Measurements from ENCODE around the gene NHERF1.

NHERF1 gene

GRCh38 chr17:74796211-74796610 lies 47.8 kb downstream of the NHERF1 start:
- no peak for TF ChIP-seq TAF1 (IDR thresholded peaks at IDR 0.05; ENCODE audit: borderline replicate concordance, low read depth, low read length)
- no peak for TF ChIP-seq POLR2AphosphoS5 (IDR thresholded peaks at IDR 0.05; ENCODE audit: low read depth, low read length)
- no peak for TF ChIP-seq POLR2A (IDR thresholded peaks at IDR 0.05; ENCODE audit: low read depth, low read length)
- DNase-seq (ENCODE audit: insufficient read length) (no peak), FAIRE-seq (no peak)

- no peak for TF ChIP-seq POLR2AphosphoS5 (IDR thresholded peaks at IDR 0.05; ENCODE audit: low read depth, low read length)
- FAIRE-seq (no peak), DNase-seq (ENCODE audit: insufficient read length) (no peak)
These were observed 48.4 kb downstream of the NHERF1 start for GRCh38 chr17:74796866-74797265.

GRCh38 chr17:74797824-74798223 lies 49.4 kb downstream of the NHERF1 start:
- TF ChIP-seq TAF1 (IDR thresholded peaks at IDR 0.05; ENCODE audit: borderline replicate concordance, low read depth, low read length), result no peak
- no peak for TF ChIP-seq POLR2A (IDR thresholded peaks at IDR 0.05; ENCODE audit: low read depth, low read length)
- no peak for TF ChIP-seq POLR2AphosphoS5 (IDR thresholded peaks at IDR 0.05; ENCODE audit: low read depth, low read length)
- FAIRE-seq, result no peak
- DNase-seq (ENCODE audit: insufficient read length), result no peak

GRCh38 chr17:74798239-74798707 lies 49.8 kb downstream of the NHERF1 start:
- no peak for TF ChIP-seq TAF1 (IDR thresholded peaks at IDR 0.05; ENCODE audit: borderline replicate concordance, low read depth, low read length)
- TF ChIP-seq POLR2AphosphoS5 (IDR thresholded peaks at IDR 0.05; ENCODE audit: low read depth, low read length), result no peak
- TF ChIP-seq POLR2A (IDR thresholded peaks at IDR 0.05; ENCODE audit: low read depth, low read length), result no peak
- DNase-seq (ENCODE audit: insufficient read length), result no peak

GRCh38 chr17:74799097-74799496 lies 50.7 kb downstream of the NHERF1 start:
- TF ChIP-seq POLR2A (IDR thresholded peaks at IDR 0.05; ENCODE audit: low read depth, low read length) (no peak), TAF1 (IDR thresholded peaks at IDR 0.05; ENCODE audit: borderline replicate concordance, low read depth, low read length) (no peak), POLR2AphosphoS5 (IDR thresholded peaks at IDR 0.05; ENCODE audit: low read depth, low read length) (no peak)
- DNase-seq (ENCODE audit: insufficient read length), result no peak
- FAIRE-seq, result no peak

More at GRCh38 chr17:74798239-74798707, 49.8 kb downstream of the NHERF1 start:
- no peak for FAIRE-seq

GRCh38 chr17:74800531-74800930 lies 52.1 kb downstream of the NHERF1 start:
- DNase-seq (ENCODE audit: insufficient read length), result no peak
- no peak for TF ChIP-seq POLR2AphosphoS5 (IDR thresholded peaks at IDR 0.05; ENCODE audit: low read depth, low read length)
- TF ChIP-seq TAF1 (IDR thresholded peaks at IDR 0.05; ENCODE audit: borderline replicate concordance, low read depth, low read length), result no peak
- TF ChIP-seq POLR2A (IDR thresholded peaks at IDR 0.05; ENCODE audit: low read depth, low read length), result no peak
- FAIRE-seq, result no peak

- TF ChIP-seq POLR2A (IDR thresholded peaks at IDR 0.05; ENCODE audit: low read depth, low read length) (no peak), TAF1 (IDR thresholded peaks at IDR 0.05; ENCODE audit: borderline replicate concordance, low read depth, low read length) (no peak), POLR2AphosphoS5 (IDR thresholded peaks at IDR 0.05; ENCODE audit: low read depth, low read length) (no peak)
- DNase-seq (ENCODE audit: insufficient read length) (no peak), FAIRE-seq (no peak)
These were observed 53.5 kb downstream of the NHERF1 start for GRCh38 chr17:74801896-74802295.

GRCh38 chr17:74803388-74803930 lies 55.0 kb downstream of the NHERF1 start:
- no peak for TF ChIP-seq POLR2AphosphoS5 (IDR thresholded peaks at IDR 0.05; ENCODE audit: low read depth, low read length)
- TF ChIP-seq TAF1 (IDR thresholded peaks at IDR 0.05; ENCODE audit: borderline replicate concordance, low read depth, low read length), result no peak
- no peak for TF ChIP-seq POLR2A (IDR thresholded peaks at IDR 0.05; ENCODE audit: low read depth, low read length)
- no peak for DNase-seq (ENCODE audit: insufficient read length)
- FAIRE-seq, result no peak

GRCh38 chr17:74803971-74804370 lies 55.5 kb downstream of the NHERF1 start:
- no peak for DNase-seq (ENCODE audit: insufficient read length)
- TF ChIP-seq TAF1 (IDR thresholded peaks at IDR 0.05; ENCODE audit: borderline replicate concordance, low read depth, low read length) (no peak), POLR2AphosphoS5 (IDR thresholded peaks at IDR 0.05; ENCODE audit: low read depth, low read length) (no peak), POLR2A (IDR thresholded peaks at IDR 0.05; ENCODE audit: low read depth, low read length) (no peak)
- no peak for FAIRE-seq

- TF ChIP-seq POLR2AphosphoS5 (IDR thresholded peaks at IDR 0.05; ENCODE audit: low read depth, low read length) (no peak), POLR2A (IDR thresholded peaks at IDR 0.05; ENCODE audit: low read depth, low read length) (no peak), TAF1 (IDR thresholded peaks at IDR 0.05; ENCODE audit: borderline replicate concordance, low read depth, low read length) (no peak)
- FAIRE-seq (no peak), DNase-seq (ENCODE audit: insufficient read length) (no peak)
These were observed 56.3 kb downstream of the NHERF1 start for GRCh38 chr17:74804683-74805082.

GRCh38 chr17:74805591-74805991 lies 57.2 kb downstream of the NHERF1 start:
- no peak for TF ChIP-seq POLR2AphosphoS5 (IDR thresholded peaks at IDR 0.05; ENCODE audit: low read depth, low read length)
- TF ChIP-seq POLR2A (IDR thresholded peaks at IDR 0.05; ENCODE audit: low read depth, low read length), result no peak
- TF ChIP-seq TAF1 (IDR thresholded peaks at IDR 0.05; ENCODE audit: borderline replicate concordance, low read depth, low read length), result no peak
- DNase-seq (ENCODE audit: insufficient read length) (no peak), FAIRE-seq (no peak)

GRCh38 chr17:74806334-74806733 lies 57.9 kb downstream of the NHERF1 start:
- DNase-seq (ENCODE audit: insufficient read length) (no peak), FAIRE-seq (no peak)
- TF ChIP-seq POLR2AphosphoS5 (IDR thresholded peaks at IDR 0.05; ENCODE audit: low read depth, low read length), result no peak
- TF ChIP-seq TAF1 (IDR thresholded peaks at IDR 0.05; ENCODE audit: borderline replicate concordance, low read depth, low read length), result no peak
- no peak for TF ChIP-seq POLR2A (IDR thresholded peaks at IDR 0.05; ENCODE audit: low read depth, low read length)

Data from GM12892 (cell line).